Endothelial cell of umbilical vein (primary cell): ENCODE results near the gene EPB41L3.

Source experiments
- EZH2 ChIP-seq: IDR thresholded peaks from 2 replicates; pipeline ENCODE4 v1.6.1; 2012; ENCODE audit warnings: borderline replicate concordance, low read depth, mild to moderate bottlenecking, moderate library complexity, low read length, inconsistent platforms; ENCODE audit not compliant: severe bottlenecking
- MYC ChIP-seq: IDR thresholded peaks from one replicate; pipeline ENCODE4 v1.6.1; 2011; ENCODE audit warnings: mild to moderate bottlenecking, low read depth, low read length
- POLR2A ChIP-seq: IDR thresholded peaks from 2 replicates; pipeline ENCODE4 v1.6.1; 2012; ENCODE audit warnings: low read depth, mild to moderate bottlenecking, control low read depth, low read length
- POLR2AphosphoS5 ChIP-seq: IDR thresholded peaks from 2 replicates; pipeline ENCODE4 v1.6.1; 2012; ENCODE audit warnings: low read depth, mild to moderate bottlenecking, control low read depth, low read length, moderate library complexity; ENCODE audit not compliant: insufficient read depth
- TF ChIP-seq, protein P1 (sequence below), 2 donors: IDR thresholded peaks; 1 replicate in 1 of 2; 2 replicates in 1 of 2; pipeline ENCODE4 v1.5.1; 2011; ENCODE audit warnings: low read length in 2 of 2, mild to moderate bottlenecking in 2 of 2, moderate library complexity in 2 of 2, control low read depth in 1 of 2, inconsistent platforms in 1 of 2, low read depth in 1 of 2; ENCODE audit not compliant: insufficient read depth in 1 of 2; ENCODE audit errors: extremely low read depth in 1 of 2

DNA sequence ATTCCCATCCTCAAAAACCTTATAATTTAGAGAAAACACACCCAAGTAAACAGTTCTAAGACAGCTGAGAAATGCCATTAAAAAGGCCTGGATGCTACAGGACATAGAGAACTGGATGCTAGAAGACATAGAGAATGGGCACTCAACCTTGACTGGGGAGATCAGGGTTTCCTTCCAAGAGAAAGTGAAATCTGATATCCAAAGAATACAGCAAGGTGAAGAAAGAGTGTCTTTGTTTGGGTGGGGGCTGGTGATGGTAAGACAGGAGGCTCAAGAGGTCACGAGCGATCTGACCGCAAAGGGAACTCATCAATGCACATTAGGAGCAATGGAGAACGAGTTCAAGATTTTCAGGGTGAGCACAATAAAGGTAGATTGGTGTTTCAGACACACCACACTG, 31.6 kb downstream of the EPB41L3 start:
- no peak for TF ChIP-seq POLR2AphosphoS5
- TF ChIP-seq, protein P1, sequence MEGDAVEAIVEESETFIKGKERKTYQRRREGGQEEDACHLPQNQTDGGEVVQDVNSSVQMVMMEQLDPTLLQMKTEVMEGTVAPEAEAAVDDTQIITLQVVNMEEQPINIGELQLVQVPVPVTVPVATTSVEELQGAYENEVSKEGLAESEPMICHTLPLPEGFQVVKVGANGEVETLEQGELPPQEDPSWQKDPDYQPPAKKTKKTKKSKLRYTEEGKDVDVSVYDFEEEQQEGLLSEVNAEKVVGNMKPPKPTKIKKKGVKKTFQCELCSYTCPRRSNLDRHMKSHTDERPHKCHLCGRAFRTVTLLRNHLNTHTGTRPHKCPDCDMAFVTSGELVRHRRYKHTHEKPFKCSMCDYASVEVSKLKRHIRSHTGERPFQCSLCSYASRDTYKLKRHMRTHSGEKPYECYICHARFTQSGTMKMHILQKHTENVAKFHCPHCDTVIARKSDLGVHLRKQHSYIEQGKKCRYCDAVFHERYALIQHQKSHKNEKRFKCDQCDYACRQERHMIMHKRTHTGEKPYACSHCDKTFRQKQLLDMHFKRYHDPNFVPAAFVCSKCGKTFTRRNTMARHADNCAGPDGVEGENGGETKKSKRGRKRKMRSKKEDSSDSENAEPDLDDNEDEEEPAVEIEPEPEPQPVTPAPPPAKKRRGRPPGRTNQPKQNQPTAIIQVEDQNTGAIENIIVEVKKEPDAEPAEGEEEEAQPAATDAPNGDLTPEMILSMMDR (IDR thresholded peaks at IDR 0.05; ENCODE audit: extremely low read depth in 1 of 2, insufficient read depth in 1 of 2, low read depth in 1 of 2, low read length in 2 of 2), result no peak
- no peak for TF ChIP-seq POLR2A
- TF ChIP-seq EZH2, result no peak
- TF ChIP-seq MYC, result no peak
